OCI-LY1 (cell line): ENCODE measurements around the gene IL24.

ENCODE experiments used
- EZH2 ChIP-seq: fragments of 200-600 bp; sonication (generic), shearing (Covaris generic); IDR thresholded peaks from 2 replicates; pipeline ENCODE4 v1.8.0; 2017; ENCODE audit warnings: borderline replicate concordance, mixed run types, mild to moderate bottlenecking, antibody characterized with exemption, low read length, moderate library complexity, mixed read lengths
- TF ChIP-seq, protein P1 (sequence below): fragments of 200-600 bp; sonication (generic), shearing (Covaris generic); IDR thresholded peaks from 2 replicates; pipeline ENCODE4 v1.5.1; 2017; ENCODE audit warnings: mild to moderate bottlenecking, antibody characterized with exemption, low read length, moderate library complexity, mixed read lengths

DNA sequence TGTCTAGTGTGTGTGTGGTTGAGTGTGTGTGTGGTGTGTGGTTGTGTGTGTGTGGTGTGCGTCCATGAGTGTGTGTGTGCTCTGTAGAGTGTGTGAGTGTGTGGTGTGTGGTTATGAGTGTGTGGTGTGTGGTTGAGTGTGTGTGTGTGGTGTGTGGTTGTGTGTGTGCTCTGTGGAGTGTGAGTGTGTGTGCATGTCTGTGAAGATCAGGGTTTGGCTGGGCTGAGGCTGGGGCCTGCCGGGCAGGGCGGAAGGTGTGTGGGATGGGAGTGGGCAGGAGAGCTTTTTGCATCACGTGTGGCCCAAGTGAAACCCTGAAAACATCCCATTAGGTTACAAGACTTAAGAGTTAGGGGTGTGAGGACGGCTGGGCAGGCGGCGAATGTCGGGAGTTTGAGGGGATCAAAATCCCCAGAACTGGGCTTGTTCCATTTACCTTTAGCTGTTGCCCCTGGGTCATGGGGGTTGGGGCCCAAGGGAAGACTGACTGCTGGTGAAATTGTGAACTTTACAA lies 27.4 kb downstream of the IL24 start:
- TF ChIP-seq, protein P1, sequence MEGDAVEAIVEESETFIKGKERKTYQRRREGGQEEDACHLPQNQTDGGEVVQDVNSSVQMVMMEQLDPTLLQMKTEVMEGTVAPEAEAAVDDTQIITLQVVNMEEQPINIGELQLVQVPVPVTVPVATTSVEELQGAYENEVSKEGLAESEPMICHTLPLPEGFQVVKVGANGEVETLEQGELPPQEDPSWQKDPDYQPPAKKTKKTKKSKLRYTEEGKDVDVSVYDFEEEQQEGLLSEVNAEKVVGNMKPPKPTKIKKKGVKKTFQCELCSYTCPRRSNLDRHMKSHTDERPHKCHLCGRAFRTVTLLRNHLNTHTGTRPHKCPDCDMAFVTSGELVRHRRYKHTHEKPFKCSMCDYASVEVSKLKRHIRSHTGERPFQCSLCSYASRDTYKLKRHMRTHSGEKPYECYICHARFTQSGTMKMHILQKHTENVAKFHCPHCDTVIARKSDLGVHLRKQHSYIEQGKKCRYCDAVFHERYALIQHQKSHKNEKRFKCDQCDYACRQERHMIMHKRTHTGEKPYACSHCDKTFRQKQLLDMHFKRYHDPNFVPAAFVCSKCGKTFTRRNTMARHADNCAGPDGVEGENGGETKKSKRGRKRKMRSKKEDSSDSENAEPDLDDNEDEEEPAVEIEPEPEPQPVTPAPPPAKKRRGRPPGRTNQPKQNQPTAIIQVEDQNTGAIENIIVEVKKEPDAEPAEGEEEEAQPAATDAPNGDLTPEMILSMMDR, result no peak
- no peak for TF ChIP-seq EZH2
